GM18870 (cell line): ENCODE results near the gene CD300LB.
"Not testable (repeated sequence)": the region's sequence is repeated elsewhere in the genome, so short reads cannot be mapped to it uniquely, and the experiment has no call there.

ENCODE experiments used
- ATAC-seq: cut with Tn5 transposase; IDR thresholded peaks from one replicate; pipeline ENCODE4 v1.9.1; 2021; ENCODE audit warnings: moderate library complexity; ENCODE audit not compliant: unreplicated experiment

CD300LB gene

GRCh38 chr17:74531231-74531761 is at the start of gene CD300LB:
TSS of gene CD300LB (minus strand) at chr17:74531475. CDS start at chr17:74531350, 125 bp downstream.
- no peak for ATAC-seq

GRCh38 chr17:74579900-74580299 is 48.6 kb upstream of the CD300LB start:
- no peak for ATAC-seq

- ATAC-seq = no peak
Measured at GRCh38 chr17:74578979-74579378, 47.7 kb upstream of the CD300LB start.

GRCh38 chr17:74574489-74575142 is 43.3 kb upstream of the CD300LB start:
- ATAC-seq = no peak

GRCh38 chr17:74573635-74574034 is 42.4 kb upstream of the CD300LB start:
- not testable (repeated sequence) for ATAC-seq

GRCh38 chr17:74573169-74573568 is 41.9 kb upstream of the CD300LB start:
- ATAC-seq = no peak

GRCh38 chr17:74571621-74572270 is 40.5 kb upstream of the CD300LB start:
- ATAC-seq = no peak

GRCh38 chr17:74569020-74570003 is 38.0 kb upstream of the CD300LB start:
- ATAC-seq = no peak

- ATAC-seq = no peak
Measured at GRCh38 chr17:74568106-74568873, 37.0 kb upstream of the CD300LB start.

- no peak for ATAC-seq
Measured at GRCh38 chr17:74567397-74567796, 36.1 kb upstream of the CD300LB start, which contains the start of gene CD300H. TSS of gene CD300H (minus strand) at chr17:74567509.

GRCh38 chr17:74566132-74566753 is 35.0 kb upstream of the CD300LB start:
- ATAC-seq = no peak

GRCh38 chr17:74565126-74565525 is 33.9 kb upstream of the CD300LB start:
- ATAC-seq = no peak

- ATAC-seq = no peak
Measured at GRCh38 chr17:74563358-74563757, 32.1 kb upstream of the CD300LB start.

GRCh38 chr17:74561586-74561985 is 30.3 kb upstream of the CD300LB start:
- no peak for ATAC-seq

GRCh38 chr17:74558882-74559519 is 27.7 kb upstream of the CD300LB start:
- no peak for ATAC-seq

- not testable (repeated sequence) for ATAC-seq
Measured at GRCh38 chr17:74558402-74558801, 27.1 kb upstream of the CD300LB start.

- ATAC-seq = no peak
Measured at GRCh38 chr17:74555427-74555940, 24.2 kb upstream of the CD300LB start.

- ATAC-seq = no peak
Measured at GRCh38 chr17:74554909-74555308, 23.6 kb upstream of the CD300LB start.

- ATAC-seq = no peak
Measured at GRCh38 chr17:74552037-74552436, 20.8 kb upstream of the CD300LB start.
